Smooth muscle cell of the brain vasculature (primary cell): ENCODE results near the gene TXLNG.

Experiments used
- DNase-seq: peaks from one replicate; pipeline ENCODE4 v3.0.0-alpha.2; 2012; ENCODE audit warnings: low read depth, low spot score

The TXLNG gene

GRCh38 chrX:16785247-16786138 lies 773 bp upstream of the TXLNG start:
- DNase-seq, result no peak

GRCh38 chrX:16786791-16787735 lies 797 bp downstream of the TXLNG start:
- no peak for DNase-seq

DNA sequence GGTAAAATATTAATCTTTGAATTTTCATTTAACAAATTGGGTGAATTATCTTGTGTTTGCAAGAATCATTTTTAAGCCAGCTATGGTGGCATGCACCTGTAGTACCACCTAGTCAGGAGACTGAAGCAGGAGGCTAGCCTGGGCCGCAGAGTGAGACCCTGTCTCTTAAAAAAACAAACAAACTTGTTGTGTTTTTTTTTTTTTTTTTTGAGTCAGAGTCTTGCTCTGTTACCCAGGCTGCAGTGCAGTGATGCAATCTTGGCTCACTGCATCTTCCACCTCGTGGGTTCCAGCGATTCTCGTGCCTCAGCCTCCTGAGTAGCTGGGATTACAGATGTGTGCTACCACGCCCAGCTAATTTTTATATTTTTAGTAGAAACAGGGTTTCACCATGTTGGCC lies 2.2 kb downstream of the TXLNG start:
- DNase-seq, result no peak

DNA sequence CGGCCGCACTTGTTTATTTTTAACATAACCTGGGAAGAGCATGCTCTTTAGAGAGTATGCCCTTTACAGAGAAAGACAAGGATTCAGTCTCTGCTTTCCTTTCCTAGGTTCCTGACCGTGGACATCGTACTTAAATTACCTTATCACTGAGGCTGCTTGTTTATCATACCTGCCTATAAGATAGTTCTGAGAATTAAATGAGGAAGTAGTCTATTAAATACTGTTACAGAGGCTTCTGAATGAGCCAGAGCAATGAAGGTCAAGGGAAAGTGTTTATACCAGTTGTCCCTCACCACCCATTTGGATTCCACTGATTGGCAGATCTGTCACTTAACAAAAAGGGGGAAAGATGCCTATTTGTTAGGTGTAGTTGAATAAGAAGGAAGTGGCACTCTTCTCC lies 10.0 kb downstream of the TXLNG start:
- DNase-seq, result no peak

- no peak for DNase-seq
These were observed 11.1 kb downstream of the TXLNG start for GRCh38 chrX:16797358-16797757.

DNA sequence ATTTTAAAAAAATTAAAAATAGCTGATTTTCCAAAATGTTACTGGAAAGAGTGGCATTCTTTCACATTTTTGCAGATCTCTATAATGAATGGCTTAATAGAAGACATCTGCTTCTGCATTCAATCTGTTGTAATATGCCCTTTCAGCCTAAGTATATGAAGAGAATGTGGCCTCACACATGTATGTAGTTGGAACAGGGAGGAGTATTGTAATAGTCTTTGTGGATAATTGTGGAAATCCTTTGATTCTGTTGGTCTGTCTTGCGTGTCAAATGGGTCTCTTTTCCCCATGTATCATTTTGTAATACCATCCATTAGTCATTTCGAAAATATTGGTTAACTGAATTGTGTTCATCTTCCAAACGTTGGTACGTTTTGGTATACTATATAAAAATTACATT lies 11.6 kb downstream of the TXLNG start:
- DNase-seq, result no peak

DNA sequence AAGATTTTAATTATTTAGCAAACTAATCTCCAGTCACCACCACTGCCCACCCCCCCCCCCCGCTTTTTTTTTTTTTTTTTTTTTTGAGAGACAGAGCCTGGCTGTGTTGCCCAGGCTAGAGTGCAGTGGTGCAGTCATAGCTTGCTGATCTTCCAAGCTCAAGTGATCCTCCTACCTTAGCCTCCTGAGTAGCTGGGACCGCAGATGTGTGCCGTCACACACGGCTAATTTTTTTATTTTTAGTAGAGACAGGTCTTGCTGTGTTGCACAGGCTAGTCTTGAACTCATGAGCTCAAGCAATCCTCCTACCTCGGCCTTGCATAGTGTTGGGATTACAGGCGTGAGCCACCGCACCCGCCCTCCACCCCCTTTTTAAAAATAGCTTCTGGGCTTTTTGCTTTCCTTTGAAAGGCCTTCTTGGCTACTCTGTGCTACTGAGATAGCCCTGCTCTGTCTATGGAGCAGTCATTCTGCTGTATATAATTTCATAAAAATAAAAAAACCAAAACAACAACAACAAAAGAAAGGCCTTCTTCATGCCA lies 18.7 kb downstream of the TXLNG start:
- no peak for DNase-seq

- no peak for DNase-seq
These were observed 21.3 kb downstream of the TXLNG start for GRCh38 chrX:16807548-16807947.

DNA sequence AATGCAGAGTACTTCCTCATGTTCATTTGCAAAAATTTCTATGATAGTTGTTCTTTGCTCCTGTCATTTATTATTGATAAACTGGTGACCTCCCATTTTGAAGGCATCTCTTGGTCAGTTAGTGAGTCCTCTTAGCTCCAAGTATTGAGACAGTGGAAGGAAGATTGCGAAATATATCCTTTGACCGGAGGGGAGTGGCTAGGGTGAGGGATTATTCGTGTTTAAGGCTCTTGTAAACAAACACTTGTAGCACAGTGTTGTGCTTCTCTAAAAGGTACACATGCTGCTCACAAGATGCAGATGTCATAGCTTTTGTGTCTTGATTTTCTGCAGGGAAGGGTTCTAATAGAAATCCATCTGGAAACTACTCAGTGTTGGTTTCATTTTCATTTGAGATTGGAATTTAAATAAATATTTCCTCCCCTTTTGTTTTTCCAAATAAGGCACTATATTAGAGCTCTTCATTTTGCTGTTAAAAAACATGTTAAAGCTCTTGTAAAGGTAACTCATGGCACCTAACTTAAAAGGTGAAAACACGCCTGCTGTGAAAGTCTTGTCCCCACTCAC lies 21.8 kb downstream of the TXLNG start:
- no peak for DNase-seq

DNA sequence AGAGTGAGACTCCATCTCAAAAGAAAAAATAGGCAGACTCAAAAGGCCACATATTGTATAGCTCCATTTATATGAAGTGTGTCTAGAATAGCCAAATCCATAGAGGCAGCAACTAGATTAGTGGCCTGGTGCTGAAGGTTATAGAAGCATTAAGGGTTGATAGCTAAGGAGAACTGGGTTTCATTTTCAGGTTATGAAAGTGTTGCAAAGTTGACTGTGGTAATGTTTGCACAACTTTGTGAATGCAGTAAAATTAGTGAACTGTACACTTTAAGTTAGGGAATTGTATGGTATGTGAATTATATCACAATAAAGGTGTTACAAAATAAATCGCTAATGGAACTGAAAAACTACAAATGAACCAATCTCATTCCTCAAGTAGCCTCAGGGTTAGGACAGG lies 28.3 kb downstream of the TXLNG start:
- no peak for DNase-seq

DNA sequence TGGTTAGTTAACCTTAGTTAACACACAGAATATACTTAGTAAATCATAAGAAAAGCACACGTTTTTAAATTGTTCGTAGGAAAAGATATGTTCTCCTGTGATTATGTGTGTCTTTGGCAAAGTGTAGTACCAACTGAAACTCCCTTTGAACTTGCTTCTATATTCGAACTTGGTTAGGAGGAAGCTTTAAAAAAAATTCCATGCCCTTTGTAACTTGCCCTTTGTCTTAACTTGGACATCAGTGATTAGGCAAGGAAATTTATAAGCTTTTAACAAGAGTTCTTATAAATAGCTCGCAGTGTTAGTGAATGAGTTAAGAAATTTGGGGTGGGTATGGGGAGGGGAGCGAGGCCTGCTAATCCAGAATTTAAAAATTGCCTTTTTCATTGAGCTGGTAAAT lies 33.4 kb downstream of the TXLNG start:
- DNase-seq, result no peak

GRCh38 chrX:16822723-16823122 lies 36.5 kb downstream of the TXLNG start:
- DNase-seq, result no peak

DNA sequence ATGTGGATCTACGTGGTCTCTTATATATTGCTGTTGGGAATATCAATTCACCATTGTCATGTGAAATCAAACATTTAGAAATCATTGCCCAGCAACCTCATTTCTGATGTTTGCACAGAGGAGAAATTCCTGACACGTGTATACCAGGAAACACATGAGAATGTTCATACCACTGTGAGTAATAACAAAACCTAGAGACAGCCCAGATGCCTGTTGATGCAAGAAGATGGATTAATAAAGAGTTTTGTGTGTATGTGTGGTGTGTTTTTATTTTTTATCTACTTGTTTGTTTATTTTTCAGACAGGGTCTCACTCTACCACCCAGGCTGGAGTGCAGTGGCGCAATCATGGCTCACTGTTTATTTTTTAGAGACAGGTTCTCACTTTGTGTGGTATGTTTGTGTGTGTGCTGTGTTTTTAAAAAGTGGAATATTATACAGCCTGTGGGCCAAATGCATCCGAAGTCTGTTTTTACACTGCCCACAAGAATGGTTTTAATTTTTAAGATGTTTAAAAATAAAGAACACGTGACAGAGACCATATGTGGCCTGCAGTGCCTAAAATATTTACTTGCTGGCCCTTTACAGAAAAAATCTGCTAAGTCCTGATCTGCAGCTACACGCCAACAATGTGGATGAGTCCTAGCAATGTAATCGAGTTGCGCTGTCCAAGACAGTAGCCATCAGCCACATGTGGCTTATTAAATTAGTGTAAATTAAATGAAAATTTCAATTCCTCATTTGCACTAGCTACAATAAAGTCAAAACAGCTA lies 39.2 kb downstream of the TXLNG start:
- no peak for DNase-seq

- DNase-seq, result no peak
These were observed 39.9 kb downstream of the TXLNG start for GRCh38 chrX:16826207-16826606.

DNA sequence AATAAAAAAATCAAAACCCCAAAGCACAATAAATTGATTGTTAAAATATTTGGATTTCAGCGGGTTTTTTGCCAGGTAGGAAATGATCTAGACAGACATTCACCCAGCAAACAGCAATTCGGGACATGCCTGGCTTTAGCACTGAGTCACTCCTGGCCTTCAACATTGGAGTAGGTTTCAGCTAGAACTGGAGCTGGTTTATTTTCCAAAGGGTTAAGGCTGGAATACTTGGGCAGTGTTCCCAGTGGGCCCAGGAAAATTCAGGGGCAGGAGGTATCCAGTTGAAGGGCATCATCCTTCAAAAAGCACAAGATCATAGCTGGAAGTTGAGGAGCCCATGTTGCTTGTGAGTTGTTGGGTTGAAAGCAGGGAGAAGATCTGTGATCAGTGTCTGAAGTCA lies 41.0 kb downstream of the TXLNG start:
- no peak for DNase-seq

DNA sequence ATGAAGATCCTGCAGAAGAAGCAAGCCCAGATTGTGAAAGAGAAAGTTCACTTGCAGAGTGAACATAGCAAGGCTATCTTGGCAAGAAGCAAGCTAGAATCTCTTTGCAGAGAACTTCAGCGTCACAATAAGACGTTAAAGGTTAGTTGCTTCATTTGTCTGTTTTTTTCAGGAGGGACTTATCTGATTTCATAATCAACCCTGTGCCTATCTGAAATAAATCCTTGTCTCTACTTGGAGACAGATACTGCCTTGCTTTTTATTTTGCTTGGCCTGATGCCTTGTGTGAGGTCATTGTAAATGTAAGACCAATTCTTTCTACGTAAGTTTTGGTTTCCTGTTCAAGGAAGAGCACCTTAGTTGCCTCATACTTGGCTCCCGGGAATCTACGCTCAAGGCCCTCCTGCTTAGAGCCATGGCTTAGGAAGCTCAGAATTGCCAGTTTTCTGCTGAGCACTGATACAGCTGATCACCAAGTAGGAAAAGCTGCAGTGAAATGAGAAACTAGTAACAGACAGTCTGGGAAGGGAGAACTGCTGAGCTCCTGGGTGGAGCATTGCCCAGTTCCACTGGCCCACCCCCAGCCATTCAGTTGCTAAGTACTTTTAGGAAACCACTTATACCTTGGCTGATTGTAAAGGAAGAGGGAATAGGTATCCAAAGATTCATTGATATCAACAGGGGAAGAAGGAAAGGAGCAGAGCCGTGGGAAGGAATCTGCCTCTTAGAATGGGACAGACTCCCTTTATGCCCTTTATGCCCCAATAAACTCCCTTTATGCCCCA lies 42.0 kb downstream of the TXLNG start:
- DNase-seq, result no peak

DNA sequence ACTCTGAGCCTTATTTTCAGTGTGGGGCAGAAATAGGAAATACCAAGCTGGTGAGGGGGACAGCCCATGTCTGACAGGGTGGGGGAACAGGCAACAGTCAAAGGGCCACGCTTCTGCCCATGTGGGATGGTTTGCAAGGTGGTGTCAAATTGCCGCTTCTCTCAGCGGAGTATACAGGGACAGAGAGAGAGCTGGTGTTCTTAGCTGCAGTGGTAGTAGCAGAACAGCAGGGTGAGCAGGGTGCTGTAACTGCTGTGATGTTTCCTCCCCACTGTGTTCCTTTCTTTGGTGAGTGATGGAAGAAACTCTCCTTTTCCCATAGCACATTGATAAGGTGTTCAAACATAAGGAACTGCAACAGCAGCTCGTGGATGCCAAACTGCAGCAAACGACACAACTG lies 46.0 kb downstream of the TXLNG start:
- DNase-seq, result no peak

DNA sequence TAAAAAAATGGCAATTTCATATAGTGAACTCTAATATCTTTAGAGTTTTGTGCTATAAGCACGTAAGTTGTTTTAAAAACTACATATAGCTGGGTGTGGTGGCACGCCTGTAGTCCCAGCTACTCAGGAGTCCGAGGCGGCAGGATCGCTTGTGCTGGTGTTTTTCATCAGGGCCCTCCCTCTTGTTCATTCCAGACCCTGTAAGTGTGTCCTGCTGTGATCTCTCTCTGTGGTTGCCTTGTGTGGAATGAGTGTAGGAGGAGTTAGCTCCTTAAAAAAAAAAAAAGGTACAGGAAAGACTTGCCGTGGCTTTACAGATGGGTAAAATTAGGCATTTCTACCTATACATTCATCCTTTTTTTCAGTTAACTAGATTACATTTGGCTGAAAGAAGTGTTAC lies 48.5 kb downstream of the TXLNG start:
- peak; percentile 50 for DNase-seq

- DNase-seq, result no peak
These were observed 50.1 kb downstream of the TXLNG start for GRCh38 chrX:16836371-16836770.
